MM.1S (cell line): ENCODE measurements around the gene BRD3OS.

Experiments used
- EZH2phosphoT487 ChIP-seq: fragments of 300-600 bp; sonication (generic); IDR thresholded peaks from 2 replicates; pipeline ENCODE4 v1.6.1; 2018; ENCODE audit warnings: antibody characterized with exemption, low read length
- TF ChIP-seq, protein P1 (sequence below): fragments of 300-600 bp; sonication (generic); IDR thresholded peaks from 2 replicates; pipeline ENCODE4 v1.5.1; 2016; ENCODE audit warnings: antibody characterized with exemption, low read length, mixed read lengths

DNA sequence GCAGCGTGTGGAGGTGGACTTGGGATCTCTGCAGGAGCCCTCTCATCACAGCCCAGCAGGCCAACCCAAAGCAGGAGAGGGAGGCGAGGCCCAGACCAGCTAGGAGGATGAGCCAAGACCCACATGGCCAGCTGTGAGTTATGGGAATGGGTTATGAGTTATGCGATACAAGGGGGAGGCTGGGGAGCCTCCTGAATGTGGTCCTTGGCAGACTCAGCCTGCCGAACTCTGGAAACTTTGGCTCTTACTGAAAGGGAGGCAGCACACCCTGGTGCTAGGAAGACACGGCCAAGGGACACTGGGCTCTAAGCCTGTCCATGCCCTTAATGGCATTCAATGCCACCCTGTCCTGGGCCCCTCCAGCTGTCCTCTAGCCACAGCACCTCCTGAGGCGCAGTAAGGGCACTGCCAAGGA, 25.4 kb upstream of the BRD3OS start:
- no peak for TF ChIP-seq EZH2phosphoT487
- TF ChIP-seq, protein P1, sequence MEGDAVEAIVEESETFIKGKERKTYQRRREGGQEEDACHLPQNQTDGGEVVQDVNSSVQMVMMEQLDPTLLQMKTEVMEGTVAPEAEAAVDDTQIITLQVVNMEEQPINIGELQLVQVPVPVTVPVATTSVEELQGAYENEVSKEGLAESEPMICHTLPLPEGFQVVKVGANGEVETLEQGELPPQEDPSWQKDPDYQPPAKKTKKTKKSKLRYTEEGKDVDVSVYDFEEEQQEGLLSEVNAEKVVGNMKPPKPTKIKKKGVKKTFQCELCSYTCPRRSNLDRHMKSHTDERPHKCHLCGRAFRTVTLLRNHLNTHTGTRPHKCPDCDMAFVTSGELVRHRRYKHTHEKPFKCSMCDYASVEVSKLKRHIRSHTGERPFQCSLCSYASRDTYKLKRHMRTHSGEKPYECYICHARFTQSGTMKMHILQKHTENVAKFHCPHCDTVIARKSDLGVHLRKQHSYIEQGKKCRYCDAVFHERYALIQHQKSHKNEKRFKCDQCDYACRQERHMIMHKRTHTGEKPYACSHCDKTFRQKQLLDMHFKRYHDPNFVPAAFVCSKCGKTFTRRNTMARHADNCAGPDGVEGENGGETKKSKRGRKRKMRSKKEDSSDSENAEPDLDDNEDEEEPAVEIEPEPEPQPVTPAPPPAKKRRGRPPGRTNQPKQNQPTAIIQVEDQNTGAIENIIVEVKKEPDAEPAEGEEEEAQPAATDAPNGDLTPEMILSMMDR = no peak
